ENCODE results near the gene TMEM178A.
"Not testable (repeated sequence)": the region's sequence is repeated elsewhere in the genome, so short reads cannot be mapped to it uniquely, and the experiment has no call there.

TMEM178A gene

GRCh38 chr2:39665811-39666490 is at the start of gene TMEM178A:
Gene TMEM178A (plus strand): TSS chr2:39665917. CDS start chr2:39665975, 58 bp downstream.
- DNase-seq: peak; percentile 54

GRCh38 chr2:39618236-39618635 is 47.5 kb upstream of the TMEM178A start:
- no peak for DNase-seq

- no peak for DNase-seq
Observed at GRCh38 chr2:39618736-39619135, 47.0 kb upstream of the TMEM178A start.

GRCh38 chr2:39620067-39620466 is 45.6 kb upstream of the TMEM178A start:
- no peak for DNase-seq

- DNase-seq: no peak
Observed at GRCh38 chr2:39621596-39621995, 44.1 kb upstream of the TMEM178A start.

- DNase-seq: no peak
Observed at GRCh38 chr2:39622860-39623259, 42.9 kb upstream of the TMEM178A start.

GRCh38 chr2:39623917-39624316 is 41.8 kb upstream of the TMEM178A start:
- peak; percentile 57 for DNase-seq

GRCh38 chr2:39625193-39625926 is 40.4 kb upstream of the TMEM178A start:
- no peak for DNase-seq

GRCh38 chr2:39625927-39626270 is 39.8 kb upstream of the TMEM178A start:
- DNase-seq: no peak

- not testable (repeated sequence) for DNase-seq
Observed at GRCh38 chr2:39628346-39628745, 37.4 kb upstream of the TMEM178A start.

GRCh38 chr2:39629646-39630045 is 36.1 kb upstream of the TMEM178A start:
- DNase-seq: no peak

- DNase-seq: no peak
Observed at GRCh38 chr2:39631256-39631655, 34.5 kb upstream of the TMEM178A start.

GRCh38 chr2:39631718-39632117 is 34.0 kb upstream of the TMEM178A start:
- no peak for DNase-seq

GRCh38 chr2:39632876-39633275 is 32.8 kb upstream of the TMEM178A start:
- DNase-seq: no peak

- DNase-seq: no peak
Observed at GRCh38 chr2:39636306-39636705, 29.4 kb upstream of the TMEM178A start.

GRCh38 chr2:39638581-39638980 is 27.1 kb upstream of the TMEM178A start:
- DNase-seq: no peak

GRCh38 chr2:39640107-39640506 is 25.6 kb upstream of the TMEM178A start:
- no peak for DNase-seq

GRCh38 chr2:39640681-39641080 is 25.0 kb upstream of the TMEM178A start:
- no peak for DNase-seq

GRCh38 chr2:39641635-39642034 is 24.1 kb upstream of the TMEM178A start:
- no peak for DNase-seq

GRCh38 chr2:39642051-39642718 is 23.5 kb upstream of the TMEM178A start:
- no peak for DNase-seq

GRCh38 chr2:39645826-39646225 is 19.9 kb upstream of the TMEM178A start:
- no peak for DNase-seq

GRCh38 chr2:39646267-39646666 is 19.4 kb upstream of the TMEM178A start:
- no peak for DNase-seq

GRCh38 chr2:39647104-39647765 is 18.5 kb upstream of the TMEM178A start:
- DNase-seq: no peak

All from right forelimb (tissue), 1 donor.